Breast epithelium (tissue), 4 donors: ENCODE data around the gene TRIM72. TPM values are rescaled to one million over a fixed set of nuclear protein-coding genes. Genes with fewer than 3 reads are reported as not detected.

ENCODE experiments used
- DNase-seq, 2 donors: peaks; one replicate each; pipeline ENCODE4 v3.0.0-alpha.2; 2019; ENCODE audit warnings: low spot score in 2 of 2
- H3K27ac ChIP-seq, 2 donors: fragments of 200-600 bp; sonication (generic) in 1 of 2; one replicate each; pipeline ENCODE4 v1.5.1; 2016 to 2019; ENCODE audit warnings: mild to moderate bottlenecking in 1 of 2
- H3K27me3 ChIP-seq, 2 donors: fragments of 200-600 bp; sonication (generic) in 1 of 2; one replicate each; pipeline versions ENCODE4 v1.5.1 to v1.6.0; 2017 to 2019; ENCODE audit warnings: control low read depth in 1 of 2, mild to moderate bottlenecking in 1 of 2
- H3K36me3 ChIP-seq: fragments of 200-600 bp; one replicate; pipeline ENCODE4 v1.5.1; 2019
- H3K4me1 ChIP-seq, 2 donors: fragments of 200-600 bp; sonication (generic); one replicate each; pipeline ENCODE4 v1.5.1; 2016 to 2019; ENCODE audit warnings: control low read depth in 1 of 2
- H3K4me3 ChIP-seq, 3 donors: fragments of 200-600 bp; sonication (generic); 1 replicate in 2 of 3; 2 replicates in 1 of 3; pipeline ENCODE4 v1.5.1; 2016 to 2019; ENCODE audit warnings: mild to moderate bottlenecking in 3 of 3, moderate library complexity in 2 of 3
- H3K9me3 ChIP-seq, 2 donors: fragments of 200-600 bp; sonication (generic) in 1 of 2; one replicate each; pipeline ENCODE4 v1.5.1; 2016 to 2019; ENCODE audit warnings: control low read depth in 1 of 2
- CTCF ChIP-seq, 3 donors: fragments of 450-650 bp; IDR thresholded peaks; one replicate each; pipeline ENCODE4 v1.5.1; 2016 to 2017; ENCODE audit warnings: antibody characterized with exemption in 3 of 3, mild to moderate bottlenecking in 3 of 3, moderate library complexity in 3 of 3
- POLR2A ChIP-seq: fragments of 450-650 bp; IDR thresholded peaks from one replicate; pipeline ENCODE4 v1.6.1; 2016; ENCODE audit warnings: antibody characterized with exemption, mild to moderate bottlenecking, moderate library complexity
- POLR2AphosphoS5 ChIP-seq, 3 donors: sonication (generic); formaldehyde crosslinking; IDR thresholded peaks; one replicate each; pipeline ENCODE4 v1.6.1; 2017; ENCODE audit warnings: antibody characterized with exemption in 3 of 3
- intact Hi-C: fragments of 100-400 bp; cut with DNase I; formaldehyde crosslinking; loops from one replicate; pipeline ENCODE4 v1.15.1; 2023; ENCODE audit warnings: low total_unique reads
- total RNA-seq, 3 donors: library from RNA; depleted of rRNA; stranded (reverse); fragments of >200 nt; gene quantifications; one replicate each; pipeline ENCODE4 v1.1.0, GENCODE V29; 2016

TRIM72 gene
- total RNA-seq, 3 donors from 2014 or later, result under 0.01 TPM; not detected in 1

DNA sequence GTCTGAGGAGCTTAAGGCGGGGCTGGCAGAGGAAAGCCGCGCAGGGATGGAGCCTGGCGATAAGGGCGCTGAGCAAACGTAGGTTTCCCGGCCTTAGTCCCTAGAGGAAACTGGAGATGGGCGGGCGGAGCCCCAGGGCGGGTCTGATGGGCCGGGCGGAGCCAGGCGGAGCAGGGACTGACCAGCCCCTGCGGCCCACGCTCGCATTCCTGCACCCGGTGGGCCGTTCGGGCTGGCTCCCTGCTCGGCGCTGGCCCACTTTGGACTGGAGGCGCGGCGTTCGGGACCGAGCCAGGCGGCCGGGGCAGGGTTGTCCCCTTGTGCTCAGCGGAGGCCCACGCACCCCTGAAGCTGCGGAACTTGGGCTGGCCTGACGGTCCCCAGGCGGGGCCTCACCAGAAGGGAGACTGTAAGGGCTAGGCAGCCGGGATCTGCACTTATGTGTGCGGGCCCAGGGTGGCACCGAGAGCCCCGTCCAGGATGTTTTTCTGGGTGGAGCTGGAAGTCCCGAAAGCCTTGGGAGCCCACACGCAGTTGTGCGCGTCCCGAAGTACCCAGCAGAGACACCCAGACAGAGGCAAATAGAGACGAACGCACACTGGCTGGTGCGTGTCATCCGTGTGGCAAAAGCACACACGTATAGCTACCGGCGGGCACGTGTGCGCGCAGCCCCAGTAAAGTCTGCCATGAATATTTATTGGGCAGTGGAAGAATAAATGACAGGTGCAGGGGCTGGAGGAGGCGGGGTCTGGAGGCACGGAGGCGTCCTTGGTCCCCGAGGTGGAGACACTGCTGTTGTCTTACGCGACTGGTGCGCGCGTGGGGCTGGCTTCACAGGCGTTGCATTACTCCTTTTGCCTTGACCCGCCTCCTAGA lies 1.6 kb downstream of the TRIM72 start:
- no peaks in the 10 kb centered on the region for H3K9me3 ChIP-seq
- H3K27me3 ChIP-seq, result peaks cover 4 to 25% of the 10 kb centered on the region in 2 donors
- intact Hi-C loops, result no loop called here
- no peaks in the 10 kb centered on the region for H3K36me3 ChIP-seq
- no peak for TF ChIP-seq CTCF (IDR thresholded peaks at IDR 0.05)
- no peak for TF ChIP-seq POLR2A
- no peak for TF ChIP-seq POLR2AphosphoS5 (IDR thresholded peaks at IDR 0.05)
- peak in 1 of 2 donors; percentile 23 for DNase-seq
- peaks cover 0 to 7% of the 10 kb centered on the region in 2 donors for H3K4me1 ChIP-seq
- no peak overlapping the region for H3K27ac ChIP-seq
- peak overlapping the region; percentile 41 to 71 (median 55) for H3K4me3 ChIP-seq

DNA sequence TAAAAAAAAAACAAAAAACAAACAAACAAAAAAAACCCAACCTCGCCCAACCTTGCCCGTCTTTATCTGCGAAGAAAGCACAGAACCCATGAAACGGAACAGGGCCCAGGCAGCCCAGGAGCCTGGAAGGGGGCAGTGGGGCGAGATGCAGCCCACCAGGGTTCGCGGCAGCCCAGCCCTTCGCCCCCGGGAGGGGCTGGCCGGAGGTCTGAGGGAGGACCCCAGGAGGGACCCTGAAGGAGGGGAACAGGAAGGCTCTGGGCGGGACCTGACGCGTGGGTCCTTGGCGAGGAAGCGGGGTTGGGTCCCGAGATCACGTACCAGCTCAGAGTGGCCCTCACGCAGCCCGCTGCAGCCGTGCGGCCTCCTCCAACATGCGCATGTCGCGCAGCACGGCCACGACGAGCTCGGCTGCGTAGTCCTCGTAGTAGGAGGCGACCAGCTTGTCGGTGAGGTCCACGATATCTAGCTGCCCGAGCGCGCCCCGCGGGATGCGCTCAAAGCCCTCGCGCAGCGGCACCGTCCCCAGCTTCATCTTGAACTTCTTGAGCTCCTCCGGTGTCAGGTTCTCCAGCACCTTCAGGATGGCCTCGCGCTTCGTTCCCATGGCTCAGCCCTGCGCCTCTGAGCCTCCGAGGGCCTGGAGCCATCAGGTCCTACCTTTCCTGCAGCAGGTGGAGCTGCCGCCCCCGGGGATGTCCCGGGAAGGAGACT lies 2.7 kb downstream of the TRIM72 start, which contains the start of gene PYDC1:
Gene PYDC1, minus strand, starts transcription at position 714 of the 714 bp plus-strand sequence. Its CDS starts 107 bp downstream, at position 607.
- H3K27me3 ChIP-seq, result peaks cover 4 to 25% of the 10 kb centered on the region in 2 donors
- TF ChIP-seq POLR2AphosphoS5 (IDR thresholded peaks at IDR 0.05) (no peak), CTCF (IDR thresholded peaks at IDR 0.05) (no peak)
- intact Hi-C loops, result no loop called here

GRCh38 chr16:31217136-31217530 lies 3.2 kb downstream of the TRIM72 start:
- Histone ChIP-seq H3K9me3 (no peaks in the 10 kb centered on the region), H3K4me3 (peak overlapping the region in 2 of 3 donors; percentile 55 to 71), H3K36me3 (no peaks in the 10 kb centered on the region), H3K27me3 (peaks cover 4 to 25% of the 10 kb centered on the region in 2 donors), H3K27ac (no peak overlapping the region), H3K4me1 (peaks cover 0 to 7% of the 10 kb centered on the region in 2 donors)
- no peak for TF ChIP-seq POLR2AphosphoS5 (IDR thresholded peaks at IDR 0.05)
- TF ChIP-seq POLR2A, result no peak
- TF ChIP-seq CTCF (IDR thresholded peaks at IDR 0.05), result no peak
- DNase-seq, result no peak
- intact Hi-C loops, result no loop called here

More for the DNA sequence above, 2.7 kb downstream of the TRIM72 start, which contains the start of gene PYDC1:
- Histone ChIP-seq H3K36me3 (no peaks in the 10 kb centered on the region), H3K9me3 (no peaks in the 10 kb centered on the region), H3K27ac (no peak within 1 kb of the TSS), H3K4me1 (peaks cover 0 to 7% of the 10 kb centered on the region in 2 donors), H3K4me3 (peak within 1 kb of the TSS; percentile 41 to 71 (median 55))
- DNase-seq, result no peak

- Histone ChIP-seq H3K4me3 (no peak overlapping the region), H3K36me3 (no peaks in the 10 kb centered on the region), H3K9me3 (no peaks in the 10 kb centered on the region), H3K27ac (no peak overlapping the region), H3K27me3 (peaks cover 4 to 25% of the 10 kb centered on the region in 2 donors), H3K4me1 (peaks cover 0 to 7% of the 10 kb centered on the region in 2 donors)
- intact Hi-C loops, result no loop called here
- no peak for TF ChIP-seq POLR2A
- no peak for TF ChIP-seq CTCF (IDR thresholded peaks at IDR 0.05)
- TF ChIP-seq POLR2AphosphoS5 (IDR thresholded peaks at IDR 0.05), result no peak
- DNase-seq, result no peak
These were observed 5.3 kb downstream of the TRIM72 start for GRCh38 chr16:31219154-31219741.
